ENCODE data around the gene PACSIN2. TPM values are rescaled to one million over a fixed set of nuclear protein-coding genes. Genes with fewer than 3 reads are reported as not detected.
"Not testable (repeated sequence)": the region's sequence is repeated elsewhere in the genome, so short reads cannot be mapped to it uniquely, and the experiment has no call there.

PACSIN2 gene
- total and polyA plus RNA-seq, 2 experiments from 2014 or later: 23.5 to 57.3 TPM

DNA sequence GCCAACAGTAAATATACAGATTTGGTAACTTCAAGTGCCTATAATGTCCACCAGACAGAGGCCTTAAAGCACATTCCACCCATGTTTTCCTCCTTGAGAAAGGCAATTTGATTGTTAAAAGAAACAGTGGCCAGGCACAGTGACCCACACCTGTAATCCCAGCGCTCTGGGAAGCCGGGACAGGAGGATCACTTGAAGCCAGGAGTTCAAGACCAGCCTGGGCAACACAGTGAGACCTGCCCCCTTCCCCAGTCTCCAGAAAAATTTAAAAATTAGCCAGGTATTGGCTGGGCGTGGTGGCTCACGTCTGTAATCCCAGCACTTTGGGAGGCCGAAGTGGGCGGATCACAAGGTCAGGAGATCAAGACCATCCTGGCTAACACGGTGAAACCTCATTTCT, 19.3 kb downstream of the PACSIN2 start:
- not testable (repeated sequence) for H3F3A ChIP-seq (replicated peaks; ENCODE audit: low read depth); H3K4me2 ChIP-seq; H3K36me3 ChIP-seq (ENCODE audit: insufficient read depth); H3K27ac ChIP-seq (ENCODE audit: low read depth); H2AFZ ChIP-seq; H3K27ac Mint-ChIP-seq; H3K9me2 ChIP-seq (ENCODE audit: insufficient read depth); DNase-seq (ENCODE audit: low spot score); H3K4me3 ChIP-seq; H3K27me3 Mint-ChIP-seq (ENCODE audit: insufficient read depth, low read depth, poor library complexity); H3K4me3 Mint-ChIP-seq; H3K27me3 ChIP-seq (ENCODE audit: insufficient read depth); ATAC-seq
- H3K9me3 Mint-ChIP-seq: peaks cover 14% of the 10 kb centered on the region
- Histone ChIP-seq H3K79me2 (replicated peaks; ENCODE audit: insufficient read depth) (peaks cover 100% of the 10 kb centered on the region), H3K4me1 (ENCODE audit: insufficient read depth) (peaks cover 36% of the 10 kb centered on the region), H4K20me1 (replicated peaks; ENCODE audit: insufficient read depth) (peaks cover 64% of the 10 kb centered on the region)
- H3K4me1 Mint-ChIP-seq: peaks cover 34% of the 10 kb centered on the region
- peaks cover 20% of the 10 kb centered on the region for H3K36me3 Mint-ChIP-seq (ENCODE audit: low read depth)

DNA sequence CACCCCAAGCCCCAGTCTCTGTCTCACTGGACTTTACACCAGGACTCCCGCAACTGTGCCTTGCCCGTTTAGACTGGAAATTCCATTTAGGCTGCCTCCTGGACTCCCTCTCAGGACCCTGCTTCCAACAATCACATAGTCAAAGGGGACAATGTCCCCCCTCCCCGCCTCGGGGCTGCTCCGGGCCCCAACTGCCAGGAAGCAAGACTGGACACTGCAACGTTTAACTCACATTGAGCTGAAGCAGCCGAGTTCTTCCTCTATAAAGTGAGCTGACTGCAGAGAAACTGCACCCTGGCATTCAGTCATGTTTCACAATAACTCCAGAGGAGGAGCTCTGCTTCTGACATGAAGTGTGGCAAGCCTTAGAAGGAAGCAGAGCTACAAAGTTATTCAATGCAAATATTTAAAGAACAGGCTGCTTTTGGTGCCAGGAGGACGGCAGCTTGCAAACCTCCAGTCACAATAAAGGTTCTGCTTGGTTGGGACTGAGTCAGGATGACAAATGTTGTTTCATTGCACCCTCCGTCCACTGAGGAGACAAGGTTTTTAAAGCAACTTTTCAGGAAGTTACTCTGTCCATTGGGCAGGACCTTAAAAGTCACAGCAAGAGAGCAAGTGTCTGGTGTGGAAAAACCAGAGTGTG, 19.9 kb downstream of the PACSIN2 start:
- DNase-seq (ENCODE audit: low spot score) (no peak), ATAC-seq (no peak)
- no peak overlapping the region for H3K4me3 Mint-ChIP-seq
- H3K4me1 ChIP-seq (ENCODE audit: insufficient read depth): peaks cover 35% of the 10 kb centered on the region
- H3K36me3 Mint-ChIP-seq (ENCODE audit: low read depth): peaks cover 20% of the 10 kb centered on the region
- H3K36me3 ChIP-seq (ENCODE audit: insufficient read depth): no peaks in the 10 kb centered on the region
- H3K4me3 ChIP-seq: no peak overlapping the region
- H3K27me3 Mint-ChIP-seq (ENCODE audit: insufficient read depth, low read depth, poor library complexity): peaks cover 4% of the 10 kb centered on the region
- 0 out of 2 replicates have a peak, but pooled peaks cover 3% of the 10 kb centered on the region for H3K9me2 ChIP-seq (ENCODE audit: insufficient read depth)
- H3K27ac Mint-ChIP-seq: peak overlapping the region; percentile 83
- peaks cover 64% of the 10 kb centered on the region for H4K20me1 ChIP-seq (replicated peaks; ENCODE audit: insufficient read depth)
- peaks cover 100% of the 10 kb centered on the region for H3K79me2 ChIP-seq (replicated peaks; ENCODE audit: insufficient read depth)
- peaks cover 14% of the 10 kb centered on the region for H3K9me3 Mint-ChIP-seq
- H3K27me3 ChIP-seq (ENCODE audit: insufficient read depth): no peaks in the 10 kb centered on the region
- no peak overlapping the region for H2AFZ ChIP-seq
- H3F3A ChIP-seq (replicated peaks; ENCODE audit: low read depth): peaks cover 6% of the 10 kb centered on the region; the same call in 1 of the 2 replicates
- H3K4me1 Mint-ChIP-seq: peaks cover 34% of the 10 kb centered on the region
- H3K27ac ChIP-seq (ENCODE audit: low read depth): 0 out of 2 replicates have a peak overlapping the region, but pooled peaks have one; percentile 50
- H3K4me2 ChIP-seq: no peak overlapping the region
- TF ChIP-seq ZNF331 (CRISPR knock-in tag; IDR thresholded peaks at IDR 0.05; ENCODE audit: low read depth) (no peak), CREB1 (CRISPR knock-in tag; IDR thresholded peaks at IDR 0.05; ENCODE audit: low read depth) (no peak), NANOG (IDR thresholded peaks at IDR 0.05; ENCODE audit: borderline replicate concordance) (no peak), EZH2phosphoT487 (IDR thresholded peaks at IDR 0.05; ENCODE audit: unreplicated experiment) (no peak), ZNF114 (CRISPR knock-in tag; IDR thresholded peaks at IDR 0.05) (no peak), POLR2AphosphoS5 (IDR thresholded peaks at IDR 0.05; ENCODE audit: low read depth) (no peak), STAT1 (IDR thresholded peaks at IDR 0.05; ENCODE audit: unreplicated experiment) (no peak), EZH2 (IDR thresholded peaks at IDR 0.05; ENCODE audit: low read depth, unreplicated experiment) (no peak), JUNB (IDR thresholded peaks at IDR 0.05; ENCODE audit: unreplicated experiment) (no peak)
- TF ChIP-seq, protein P1, sequence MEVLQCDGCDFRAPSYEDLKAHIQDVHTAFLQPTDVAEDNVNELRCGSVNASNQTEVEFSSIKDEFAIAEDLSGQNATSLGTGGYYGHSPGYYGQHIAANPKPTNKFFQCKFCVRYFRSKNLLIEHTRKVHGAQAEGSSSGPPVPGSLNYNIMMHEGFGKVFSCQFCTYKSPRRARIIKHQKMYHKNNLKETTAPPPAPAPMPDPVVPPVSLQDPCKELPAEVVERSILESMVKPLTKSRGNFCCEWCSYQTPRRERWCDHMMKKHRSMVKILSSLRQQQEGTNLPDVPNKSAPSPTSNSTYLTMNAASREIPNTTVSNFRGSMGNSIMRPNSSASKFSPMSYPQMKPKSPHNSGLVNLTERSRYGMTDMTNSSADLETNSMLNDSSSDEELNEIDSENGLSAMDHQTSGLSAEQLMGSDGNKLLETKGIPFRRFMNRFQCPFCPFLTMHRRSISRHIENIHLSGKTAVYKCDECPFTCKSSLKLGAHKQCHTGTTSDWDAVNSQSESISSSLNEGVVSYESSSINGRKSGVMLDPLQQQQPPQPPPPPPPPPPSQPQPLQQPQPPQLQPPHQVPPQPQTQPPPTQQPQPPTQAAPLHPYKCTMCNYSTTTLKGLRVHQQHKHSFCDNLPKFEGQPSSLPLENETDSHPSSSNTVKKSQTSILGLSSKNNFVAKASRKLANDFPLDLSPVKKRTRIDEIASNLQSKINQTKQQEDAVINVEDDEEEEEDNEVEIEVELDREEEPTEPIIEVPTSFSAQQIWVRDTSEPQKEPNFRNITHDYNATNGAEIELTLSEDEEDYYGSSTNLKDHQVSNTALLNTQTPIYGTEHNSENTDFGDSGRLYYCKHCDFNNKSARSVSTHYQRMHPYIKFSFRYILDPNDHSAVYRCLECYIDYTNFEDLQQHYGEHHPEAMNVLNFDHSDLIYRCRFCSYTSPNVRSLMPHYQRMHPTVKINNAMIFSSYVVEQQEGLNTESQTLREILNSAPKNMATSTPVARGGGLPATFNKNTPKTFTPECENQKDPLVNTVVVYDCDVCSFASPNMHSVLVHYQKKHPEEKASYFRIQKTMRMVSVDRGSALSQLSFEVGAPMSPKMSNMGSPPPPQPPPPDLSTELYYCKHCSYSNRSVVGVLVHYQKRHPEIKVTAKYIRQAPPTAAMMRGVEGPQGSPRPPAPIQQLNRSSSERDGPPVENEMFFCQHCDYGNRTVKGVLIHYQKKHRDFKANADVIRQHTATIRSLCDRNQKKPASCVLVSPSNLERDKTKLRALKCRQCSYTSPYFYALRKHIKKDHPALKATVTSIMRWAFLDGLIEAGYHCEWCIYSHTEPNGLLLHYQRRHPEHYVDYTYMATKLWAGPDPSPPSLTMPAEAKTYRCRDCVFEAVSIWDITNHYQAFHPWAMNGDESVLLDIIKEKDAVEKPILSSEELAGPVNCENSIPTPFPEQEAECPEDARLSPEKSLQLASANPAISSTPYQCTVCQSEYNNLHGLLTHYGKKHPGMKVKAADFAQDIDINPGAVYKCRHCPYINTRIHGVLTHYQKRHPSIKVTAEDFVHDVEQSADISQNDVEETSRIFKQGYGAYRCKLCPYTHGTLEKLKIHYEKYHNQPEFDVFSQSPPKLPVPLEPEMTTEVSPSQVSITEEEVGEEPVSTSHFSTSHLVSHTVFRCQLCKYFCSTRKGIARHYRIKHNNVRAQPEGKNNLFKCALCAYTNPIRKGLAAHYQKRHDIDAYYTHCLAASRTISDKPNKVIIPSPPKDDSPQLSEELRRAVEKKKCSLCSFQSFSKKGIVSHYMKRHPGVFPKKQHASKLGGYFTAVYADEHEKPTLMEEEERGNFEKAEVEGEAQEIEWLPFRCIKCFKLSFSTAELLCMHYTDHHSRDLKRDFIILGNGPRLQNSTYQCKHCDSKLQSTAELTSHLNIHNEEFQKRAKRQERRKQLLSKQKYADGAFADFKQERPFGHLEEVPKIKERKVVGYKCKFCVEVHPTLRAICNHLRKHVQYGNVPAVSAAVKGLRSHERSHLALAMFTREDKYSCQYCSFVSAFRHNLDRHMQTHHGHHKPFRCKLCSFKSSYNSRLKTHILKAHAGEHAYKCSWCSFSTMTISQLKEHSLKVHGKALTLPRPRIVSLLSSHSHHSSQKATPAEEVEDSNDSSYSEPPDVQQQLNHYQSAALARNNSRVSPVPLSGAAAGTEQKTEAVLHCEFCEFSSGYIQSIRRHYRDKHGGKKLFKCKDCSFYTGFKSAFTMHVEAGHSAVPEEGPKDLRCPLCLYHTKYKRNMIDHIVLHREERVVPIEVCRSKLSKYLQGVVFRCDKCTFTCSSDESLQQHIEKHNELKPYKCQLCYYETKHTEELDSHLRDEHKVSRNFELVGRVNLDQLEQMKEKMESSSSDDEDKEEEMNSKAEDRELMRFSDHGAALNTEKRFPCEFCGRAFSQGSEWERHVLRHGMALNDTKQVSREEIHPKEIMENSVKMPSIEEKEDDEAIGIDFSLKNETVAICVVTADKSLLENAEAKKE (CRISPR knock-in tag; IDR thresholded peaks at IDR 0.05): no peak
- TF ChIP-seq, protein P2, sequence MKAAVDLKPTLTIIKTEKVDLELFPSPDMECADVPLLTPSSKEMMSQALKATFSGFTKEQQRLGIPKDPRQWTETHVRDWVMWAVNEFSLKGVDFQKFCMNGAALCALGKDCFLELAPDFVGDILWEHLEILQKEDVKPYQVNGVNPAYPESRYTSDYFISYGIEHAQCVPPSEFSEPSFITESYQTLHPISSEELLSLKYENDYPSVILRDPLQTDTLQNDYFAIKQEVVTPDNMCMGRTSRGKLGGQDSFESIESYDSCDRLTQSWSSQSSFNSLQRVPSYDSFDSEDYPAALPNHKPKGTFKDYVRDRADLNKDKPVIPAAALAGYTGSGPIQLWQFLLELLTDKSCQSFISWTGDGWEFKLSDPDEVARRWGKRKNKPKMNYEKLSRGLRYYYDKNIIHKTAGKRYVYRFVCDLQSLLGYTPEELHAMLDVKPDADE (IDR thresholded peaks at IDR 0.05): no peak
- TF ChIP-seq, protein P3, sequence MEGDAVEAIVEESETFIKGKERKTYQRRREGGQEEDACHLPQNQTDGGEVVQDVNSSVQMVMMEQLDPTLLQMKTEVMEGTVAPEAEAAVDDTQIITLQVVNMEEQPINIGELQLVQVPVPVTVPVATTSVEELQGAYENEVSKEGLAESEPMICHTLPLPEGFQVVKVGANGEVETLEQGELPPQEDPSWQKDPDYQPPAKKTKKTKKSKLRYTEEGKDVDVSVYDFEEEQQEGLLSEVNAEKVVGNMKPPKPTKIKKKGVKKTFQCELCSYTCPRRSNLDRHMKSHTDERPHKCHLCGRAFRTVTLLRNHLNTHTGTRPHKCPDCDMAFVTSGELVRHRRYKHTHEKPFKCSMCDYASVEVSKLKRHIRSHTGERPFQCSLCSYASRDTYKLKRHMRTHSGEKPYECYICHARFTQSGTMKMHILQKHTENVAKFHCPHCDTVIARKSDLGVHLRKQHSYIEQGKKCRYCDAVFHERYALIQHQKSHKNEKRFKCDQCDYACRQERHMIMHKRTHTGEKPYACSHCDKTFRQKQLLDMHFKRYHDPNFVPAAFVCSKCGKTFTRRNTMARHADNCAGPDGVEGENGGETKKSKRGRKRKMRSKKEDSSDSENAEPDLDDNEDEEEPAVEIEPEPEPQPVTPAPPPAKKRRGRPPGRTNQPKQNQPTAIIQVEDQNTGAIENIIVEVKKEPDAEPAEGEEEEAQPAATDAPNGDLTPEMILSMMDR (conservative IDR thresholded peaks at IDR 0.05; ENCODE audit: low read depth in 2 of 2): no peak

Measured in GM23338 (cell line).